H54 (cell line): ENCODE data around the gene ME2.
"Not testable (repeated sequence)": the region's sequence is repeated elsewhere in the genome, so short reads cannot be mapped to it uniquely, and the experiment has no call there.

Experiments used
- DNase-seq: peaks from one replicate; pipeline ENCODE4 v3.0.0; 2011; ENCODE audit warnings: low spot score, mixed read lengths; ENCODE audit not compliant: insufficient read length
- FAIRE-seq: peaks from 3 replicates; lab custom pipeline; 2011; peaks lifted over from hg19 to GRCh38; lab: Jason Lieb, UNC
- POLR2A ChIP-seq: IDR thresholded peaks from 2 replicates; pipeline ENCODE4 v1.6.1; 2011; ENCODE audit warnings: low read depth, mild to moderate bottlenecking, low read length

Gene ME2

DNA sequence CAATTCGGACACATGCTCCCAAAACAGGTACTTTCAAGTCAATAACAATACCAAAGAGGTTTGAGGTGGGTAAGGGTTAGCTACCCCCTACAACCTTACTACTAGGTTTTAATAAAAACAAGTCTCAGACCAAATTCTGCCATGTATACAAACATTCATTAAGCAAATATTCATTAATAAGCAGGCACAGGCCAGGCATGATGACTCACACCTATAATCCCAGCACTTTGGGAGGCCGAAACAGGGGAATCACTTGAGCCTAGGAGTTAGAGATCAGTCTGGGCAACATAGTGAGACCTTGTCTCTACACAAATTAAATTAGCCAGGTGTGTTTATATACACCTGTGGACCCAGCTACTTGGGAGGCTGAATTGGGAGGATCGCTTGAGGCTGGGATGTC is 77.2 kb downstream of the ME2 start:
- no peak for TF ChIP-seq POLR2A
- FAIRE-seq (no peak), DNase-seq (no peak)

DNA sequence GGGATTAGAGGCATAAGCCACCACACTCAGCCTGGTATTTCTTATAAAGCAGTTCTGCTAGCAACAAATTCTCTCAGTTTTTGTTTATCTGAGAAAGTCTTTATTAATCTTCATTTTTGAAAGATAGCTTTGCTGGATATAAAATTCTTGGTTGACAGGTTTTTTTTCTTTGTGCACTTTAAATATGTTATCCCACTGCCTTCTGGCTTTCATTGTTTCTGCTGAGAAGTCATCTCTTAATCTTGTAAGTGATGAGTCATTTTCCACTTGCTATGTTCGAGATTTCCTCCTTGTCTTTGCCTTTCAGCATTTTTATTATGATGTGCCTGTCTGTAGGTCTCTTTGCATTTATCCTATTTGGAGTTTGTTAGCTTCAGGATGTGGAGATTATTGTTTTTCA is 83.1 kb downstream of the ME2 start:
- TF ChIP-seq POLR2A = no peak
- DNase-seq = no peak
- no peak for FAIRE-seq

DNA sequence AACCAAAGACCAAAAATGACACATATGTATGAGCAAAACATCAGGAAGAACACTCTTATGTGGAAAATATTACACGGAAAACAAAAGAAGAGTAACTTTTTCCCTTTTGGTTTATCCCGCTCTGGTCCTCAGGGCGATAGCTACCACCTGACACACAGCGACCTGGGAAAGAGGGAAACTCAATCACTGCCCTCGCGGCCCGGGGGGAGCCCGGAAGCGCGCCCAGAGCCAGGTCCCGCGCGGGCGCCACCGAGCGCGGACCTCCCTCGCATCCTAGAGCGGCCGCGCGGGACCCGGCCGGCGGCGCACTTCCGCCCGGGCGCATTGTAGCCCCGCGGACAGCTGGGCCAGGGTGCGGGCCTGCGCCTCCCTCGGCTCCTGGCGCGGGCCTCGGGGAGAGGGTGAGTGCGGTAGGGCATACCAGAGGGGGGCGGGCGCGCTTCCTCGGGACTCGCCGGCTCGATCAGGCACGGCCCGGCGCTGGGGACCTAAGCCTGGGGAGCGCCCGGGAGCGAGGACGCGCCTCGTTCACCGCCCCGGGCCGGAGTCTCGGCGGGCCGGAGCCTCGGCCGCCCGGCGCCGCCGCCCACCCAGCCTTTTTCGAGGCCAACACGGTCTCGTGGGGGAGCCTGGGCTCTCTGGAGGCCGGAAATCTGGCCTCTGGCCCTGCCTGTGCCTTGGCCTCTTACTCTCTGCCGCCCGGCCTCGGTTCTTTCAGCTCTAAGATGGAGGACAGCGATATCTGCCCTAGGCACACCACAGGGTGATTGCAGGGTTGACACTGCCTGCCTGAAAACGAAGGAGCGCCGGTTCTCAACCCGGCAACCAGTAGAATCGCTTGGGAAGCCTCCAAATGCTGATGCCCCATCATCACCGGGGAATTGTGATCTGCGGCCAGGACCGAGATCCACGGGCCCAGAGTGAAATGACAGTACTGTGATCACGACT is 89.1 kb downstream of the ME2 start, which contains the start of gene ELAC1:
Gene ELAC1 (plus strand): TSS at position 327 of the 948 bp plus-strand sequence. CDS start 6,365 bp downstream, outside the sequence.
- FAIRE-seq = no peak
- TF ChIP-seq POLR2A = peak; percentile 83
- DNase-seq = peak; percentile 61

DNA sequence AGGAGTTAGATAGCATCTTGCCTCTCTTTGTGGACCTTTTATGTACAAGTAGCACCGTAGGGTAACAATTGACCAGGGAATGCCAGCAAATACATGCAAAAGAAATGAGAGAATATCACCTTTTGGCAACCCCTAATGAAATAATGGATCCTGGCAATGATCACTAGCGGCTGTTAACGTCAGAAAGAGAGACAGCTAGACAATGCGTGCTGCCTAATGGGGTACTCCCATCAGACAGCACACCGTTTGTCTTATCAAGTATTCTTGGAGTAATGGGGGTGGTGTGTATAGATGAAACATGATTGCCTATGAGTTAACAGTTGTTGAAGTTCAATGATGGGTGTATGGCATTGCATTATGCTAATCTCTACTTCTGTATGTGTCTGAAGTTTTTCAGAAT is 90.5 kb downstream of the ME2 start:
- no peak for DNase-seq
- no peak for TF ChIP-seq POLR2A
- peak; percentile 36 for FAIRE-seq

DNA sequence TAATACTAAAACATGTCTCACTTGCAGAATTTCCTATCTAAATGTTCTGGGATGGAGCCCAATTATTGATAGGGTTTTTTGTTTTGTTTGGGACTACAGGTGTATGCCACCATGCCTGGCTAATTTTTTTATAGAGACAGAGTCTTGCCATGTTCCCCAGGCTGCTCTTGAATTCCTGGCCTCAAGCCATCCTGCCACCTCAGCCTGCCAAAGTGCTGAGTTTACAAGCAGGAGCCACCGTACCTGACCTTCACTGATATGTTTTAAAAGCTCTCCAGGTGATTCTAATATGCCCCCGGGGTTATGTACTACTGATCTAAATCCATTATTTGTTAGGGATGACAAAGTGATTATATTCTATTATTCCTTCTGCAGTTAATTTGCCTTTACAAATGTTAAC is 91.1 kb downstream of the ME2 start:
- no peak for DNase-seq
- no peak for FAIRE-seq

DNA sequence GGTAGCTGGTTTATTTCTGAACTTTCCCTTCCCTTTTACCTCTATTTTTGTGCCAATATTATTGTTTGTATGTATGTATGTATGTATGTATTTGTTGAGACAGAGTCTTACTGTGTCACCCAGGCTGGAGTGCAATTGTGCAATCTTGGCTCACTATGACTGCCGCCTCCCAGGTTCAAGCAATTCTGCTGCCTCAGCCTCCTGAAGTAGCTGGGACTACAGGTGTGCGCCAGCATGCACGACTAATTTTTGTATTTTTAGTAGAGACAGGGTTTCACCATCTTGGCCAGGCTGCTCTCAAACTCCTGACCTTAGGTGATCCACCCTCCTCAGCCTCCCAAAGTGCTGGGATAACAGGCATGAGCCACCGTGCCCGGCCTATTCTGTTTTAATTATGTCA is 93.5 kb downstream of the ME2 start:
- not testable (repeated sequence) for FAIRE-seq, DNase-seq

More for the DNA sequence above, 91.1 kb downstream of the ME2 start:
- TF ChIP-seq POLR2A = no peak

DNA sequence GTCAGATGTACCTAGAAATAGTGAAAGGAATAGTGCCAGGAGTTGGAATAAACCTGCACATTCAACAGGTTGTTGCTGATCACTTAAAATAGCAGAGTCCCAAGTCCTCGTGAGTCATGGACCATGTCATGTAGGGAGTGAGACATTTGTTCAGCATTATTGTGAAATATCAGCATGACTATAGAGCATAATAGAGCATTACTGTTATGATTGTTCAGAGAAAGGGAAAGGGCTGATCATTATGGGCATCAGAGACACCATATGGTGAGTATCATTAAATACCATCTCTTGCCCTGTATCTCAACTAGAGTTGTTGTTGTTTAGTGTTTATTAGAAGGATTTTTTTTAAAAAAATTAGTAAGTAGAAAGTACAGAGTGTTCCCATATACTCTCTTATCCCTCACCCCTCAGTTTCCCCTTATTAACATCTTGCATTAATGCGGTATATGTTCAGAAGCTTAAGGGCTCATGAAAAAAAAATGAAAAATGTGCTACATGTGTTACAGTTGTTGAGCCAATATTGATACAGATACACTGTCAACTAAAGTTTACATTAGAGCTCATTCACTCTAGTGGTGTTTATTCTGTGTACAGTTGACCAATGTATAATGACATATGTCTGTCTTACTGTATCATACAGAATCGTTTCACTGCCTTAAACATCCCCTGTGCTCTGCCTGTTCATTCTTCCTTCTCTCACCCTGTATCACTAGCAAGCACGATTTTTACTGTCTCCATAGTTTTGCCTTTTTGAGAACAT is 94.6 kb downstream of the ME2 start:
- peak; percentile 86 for FAIRE-seq
- DNase-seq = peak; percentile 27
- no peak for TF ChIP-seq POLR2A

DNA sequence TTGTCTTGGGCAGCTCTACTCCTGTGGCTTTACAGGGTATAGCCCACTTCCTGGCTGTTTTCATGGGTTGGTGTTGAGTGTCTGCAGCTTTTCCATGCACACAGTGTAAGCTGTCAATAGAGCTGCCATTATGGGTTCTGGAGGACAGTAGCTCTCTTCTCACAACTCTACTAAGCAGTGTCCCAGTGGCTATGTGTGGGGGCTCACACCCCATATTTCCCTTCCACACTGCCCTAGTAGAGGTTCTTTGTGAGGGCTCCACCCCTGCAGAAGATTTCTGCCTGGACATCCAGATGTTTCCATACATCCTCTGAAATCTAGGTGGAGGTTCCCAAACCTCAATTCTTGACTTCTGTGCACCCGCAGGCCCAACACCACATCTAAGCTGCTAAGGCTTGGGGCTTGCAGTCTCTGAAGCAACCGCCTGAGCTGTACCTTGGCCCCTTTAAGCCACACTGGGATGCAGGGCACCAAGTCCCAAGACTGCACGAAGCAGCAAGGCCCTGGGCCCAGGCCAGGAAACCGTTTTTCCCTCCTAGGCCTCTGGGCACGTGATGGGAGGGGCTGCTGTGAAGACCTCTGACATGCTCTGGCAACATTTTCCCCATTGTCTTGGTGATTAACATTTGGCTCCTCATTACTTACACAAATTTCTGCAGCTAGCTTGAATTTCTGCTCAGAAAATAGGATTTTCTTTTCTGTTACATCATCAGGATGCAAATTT is 98.3 kb downstream of the ME2 start:
- no peak for DNase-seq
- TF ChIP-seq POLR2A = no peak
- FAIRE-seq = no peak

DNA sequence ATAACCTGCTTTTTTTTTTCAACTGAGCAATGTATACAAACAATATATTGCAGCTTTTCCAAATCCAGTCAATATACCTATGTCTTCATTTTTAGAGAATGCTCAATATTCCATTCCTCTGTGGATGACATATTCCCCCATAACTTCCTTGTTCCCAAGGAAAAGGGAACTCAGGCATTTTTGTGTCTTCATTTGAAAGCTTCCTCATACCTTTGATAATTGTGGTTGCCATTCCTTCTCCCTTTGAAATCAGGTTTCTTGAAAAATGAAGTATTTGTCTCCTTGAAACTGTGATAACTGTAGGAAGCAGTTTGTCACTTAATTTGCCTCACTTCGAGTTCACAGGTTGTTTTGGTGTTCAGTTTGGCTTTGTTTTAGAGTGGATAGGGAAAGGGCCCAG is 102.5 kb downstream of the ME2 start:
- FAIRE-seq = no peak

DNA sequence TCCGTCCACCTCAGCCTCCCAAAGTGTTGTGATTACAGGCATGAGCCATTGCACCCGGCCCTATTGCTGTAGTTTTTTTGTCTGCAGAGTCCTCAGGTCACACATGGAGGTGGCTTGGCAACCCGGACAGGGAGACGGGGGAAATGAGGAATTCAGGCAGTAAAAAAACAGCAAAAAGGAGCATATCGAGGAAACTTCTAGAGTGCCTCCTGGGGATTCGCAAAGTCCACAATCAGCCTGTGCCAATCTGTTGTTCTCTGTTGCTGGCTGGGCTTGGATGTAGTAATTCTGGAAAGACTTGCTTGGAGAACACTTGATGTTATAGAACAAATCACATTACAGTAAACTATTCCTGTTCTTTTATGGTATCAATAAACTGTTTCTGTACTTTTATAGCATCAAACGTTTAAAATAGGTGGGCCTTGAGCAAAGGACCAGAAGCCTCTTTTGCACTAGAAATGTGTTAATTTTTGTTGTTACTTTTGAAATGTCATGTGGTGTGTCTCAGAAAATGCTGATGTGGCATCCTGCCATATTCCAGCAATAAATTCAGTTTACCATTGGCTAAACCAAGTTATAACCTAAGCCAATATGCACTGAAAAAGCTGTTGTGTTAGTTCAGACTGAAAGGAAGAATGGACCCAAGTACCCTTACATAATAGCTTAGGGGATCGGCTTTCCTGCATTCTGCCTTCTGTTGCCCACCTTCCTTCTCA is 103.3 kb downstream of the ME2 start:
- DNase-seq = no peak
- no peak for FAIRE-seq
- TF ChIP-seq POLR2A = no peak

More for the DNA sequence above, 102.5 kb downstream of the ME2 start:
- no peak for DNase-seq
- no peak for TF ChIP-seq POLR2A

DNA sequence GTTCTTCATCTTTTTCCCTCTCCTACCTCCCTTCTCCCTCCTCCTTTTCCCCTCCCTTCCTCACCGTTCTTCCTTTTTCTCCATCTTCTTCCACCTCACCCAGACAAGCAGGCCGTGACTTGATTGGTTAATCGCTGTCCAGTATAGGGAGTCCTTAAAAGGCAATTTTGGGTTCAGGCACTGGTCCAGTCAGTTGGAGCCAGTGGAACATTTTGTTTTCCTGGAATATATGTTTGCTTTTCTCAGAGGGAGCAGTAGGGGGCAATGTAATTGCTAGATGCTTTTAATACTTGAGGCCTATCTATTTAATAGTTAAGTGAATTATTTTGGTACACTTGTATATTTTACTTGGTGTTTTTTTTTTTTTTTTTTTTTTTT is 103.9 kb downstream of the ME2 start:
- TF ChIP-seq POLR2A = no peak
- no peak for DNase-seq
- no peak for FAIRE-seq

DNA sequence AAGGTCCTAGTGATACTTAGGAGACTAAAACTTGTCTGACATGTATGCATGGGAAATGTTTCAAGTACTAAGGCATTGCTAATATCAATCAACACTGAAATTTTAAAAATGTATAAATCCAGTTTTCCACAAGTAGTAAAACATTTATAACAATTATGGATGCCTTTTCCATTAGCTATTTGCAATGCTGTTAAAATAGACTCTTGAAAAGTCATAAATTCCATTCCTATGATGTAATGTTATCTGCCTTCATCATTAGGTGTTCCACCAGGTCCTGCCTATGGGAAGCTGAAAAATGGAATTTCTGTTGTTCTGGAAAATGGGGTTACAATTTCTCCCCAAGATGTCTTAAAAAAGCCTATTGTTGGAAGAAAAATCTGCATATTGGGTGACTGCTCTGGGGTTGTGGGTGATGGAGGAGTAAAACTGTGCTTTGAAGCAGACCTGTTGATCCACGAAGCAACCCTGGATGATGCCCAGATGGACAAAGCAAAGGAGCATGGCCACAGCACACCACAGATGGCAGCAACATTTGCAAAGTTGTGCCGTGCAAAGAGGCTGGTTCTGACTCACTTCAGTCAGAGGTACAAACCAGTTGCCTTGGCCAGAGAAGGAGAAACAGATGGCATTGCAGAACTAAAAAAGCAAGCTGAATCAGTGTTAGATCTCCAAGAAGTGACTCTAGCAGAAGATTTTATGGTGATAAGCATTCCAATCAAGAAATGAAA is 107.6 kb downstream of the ME2 start:
- no peak for TF ChIP-seq POLR2A
- DNase-seq (no peak), FAIRE-seq (no peak)

DNA sequence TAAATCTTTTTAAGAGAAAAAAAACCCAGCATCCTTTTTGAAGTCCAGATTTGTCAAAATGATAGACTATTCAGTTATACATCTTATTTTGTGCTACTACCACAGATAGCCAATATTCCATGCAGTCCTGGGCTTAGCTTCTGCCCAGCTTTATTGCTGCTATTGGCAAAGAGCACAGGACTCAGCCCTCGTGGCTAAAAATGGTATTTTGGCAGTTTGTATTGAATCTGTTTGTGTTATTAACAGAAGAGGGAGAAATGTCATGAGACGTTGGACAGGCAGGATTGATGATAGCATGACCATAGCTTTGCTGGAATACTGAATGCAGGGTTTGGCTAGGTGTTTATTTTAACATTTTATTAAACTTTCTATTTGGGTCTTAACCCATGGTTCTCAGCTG is 108.3 kb downstream of the ME2 start:
- no peak for TF ChIP-seq POLR2A
- FAIRE-seq = no peak
- no peak for DNase-seq
